HG03378 (cell line): ENCODE measurements around the gene PTGER3.

Source experiments
- ATAC-seq: cut with Tn5 transposase; IDR thresholded peaks from one replicate; pipeline ENCODE4 v1.9.1; 2021; ENCODE audit warnings: mild to moderate bottlenecking, moderate library complexity; ENCODE audit not compliant: unreplicated experiment

Gene PTGER3

GRCh38 chr1:71047635-71048607 is at the start of gene PTGER3:
PTGER3 (minus strand) TSS chr1:71047816; CDS start chr1:71047577, 239 bp downstream.
- ATAC-seq, result no peak

- no peak for ATAC-seq
Observed at GRCh38 chr1:71094913-71095312, 47.3 kb upstream of the PTGER3 start.

GRCh38 chr1:71093938-71094337 is 46.3 kb upstream of the PTGER3 start:
- ATAC-seq, result no peak

GRCh38 chr1:71089536-71090270 is 42.1 kb upstream of the PTGER3 start:
- ATAC-seq, result no peak

GRCh38 chr1:71088645-71089287 is 41.1 kb upstream of the PTGER3 start:
- no peak for ATAC-seq

GRCh38 chr1:71087713-71088112 is 40.1 kb upstream of the PTGER3 start:
- no peak for ATAC-seq

- no peak for ATAC-seq
Observed at GRCh38 chr1:71087060-71087459, 39.4 kb upstream of the PTGER3 start.

- ATAC-seq, result no peak
Observed at GRCh38 chr1:71086331-71086730, 38.7 kb upstream of the PTGER3 start.

- ATAC-seq, result no peak
Observed at GRCh38 chr1:71083271-71083670, 35.7 kb upstream of the PTGER3 start.

- no peak for ATAC-seq
Observed at GRCh38 chr1:71081697-71082080, 34.1 kb upstream of the PTGER3 start.

- ATAC-seq, result peak; percentile 99
Observed at GRCh38 chr1:71080739-71081696, 33.4 kb upstream of the PTGER3 start, which contains the start of gene ZRANB2. ZRANB2 (minus strand) TSS chr1:71081035; CDS start chr1:71080995, 40 bp downstream.

GRCh38 chr1:71080230-71080738 is 32.7 kb upstream of the PTGER3 start:
- ATAC-seq, result peak; percentile 0

GRCh38 chr1:71074681-71075080 is 27.1 kb upstream of the PTGER3 start:
- ATAC-seq, result no peak

GRCh38 chr1:71072273-71072672 is 24.7 kb upstream of the PTGER3 start:
- no peak for ATAC-seq

- ATAC-seq, result no peak
Observed at GRCh38 chr1:71071720-71072119, 24.1 kb upstream of the PTGER3 start.

- ATAC-seq, result peak; percentile 88
Observed at GRCh38 chr1:71068325-71069240, 21.0 kb upstream of the PTGER3 start.

GRCh38 chr1:71054791-71055190 is 7.2 kb upstream of the PTGER3 start:
- no peak for ATAC-seq

GRCh38 chr1:71054281-71054731 is 6.7 kb upstream of the PTGER3 start:
- no peak for ATAC-seq

- no peak for ATAC-seq
Observed at GRCh38 chr1:71053758-71054157, 6.1 kb upstream of the PTGER3 start.
